T-helper 2 cell treated with Interferon-gamma antibody and Interleukin-4, amounts not matched to agents 5 μg/mL and 100 μg/mL, for 36 hours (primary cell): ENCODE data around the gene LPAR5.
"Not testable (repeated sequence)": the region's sequence is repeated elsewhere in the genome, so short reads cannot be mapped to it uniquely, and the experiment has no call there.

Experiments
- DNase-seq: peaks from one replicate; pipeline ENCODE4 v3.0.0; 2021; ENCODE audit warnings: low spot score
- H3K27ac Mint-ChIP-seq: one replicate; pipeline ENCODE4 v1.8.0; 2021; ENCODE audit warnings: mild to moderate bottlenecking, mixed read lengths
- H3K27me3 Mint-ChIP-seq: one replicate; pipeline ENCODE4 v1.8.0; 2021; ENCODE audit warnings: low read depth, mixed read lengths
- H3K36me3 Mint-ChIP-seq: one replicate; pipeline ENCODE4 v1.8.0; 2021; ENCODE audit warnings: low read depth, mixed read lengths
- H3K4me1 Mint-ChIP-seq: one replicate; pipeline ENCODE4 v1.8.0; 2021; ENCODE audit warnings: low read depth, mixed read lengths
- H3K4me3 Mint-ChIP-seq: one replicate; pipeline ENCODE4 v1.8.0; 2022; ENCODE audit warnings: mild to moderate bottlenecking, moderate library complexity, mixed read lengths
- H3K9me3 Mint-ChIP-seq: one replicate; pipeline ENCODE4 v1.8.0; 2021; ENCODE audit warnings: mixed read lengths

Gene LPAR5

GRCh38 chr12:6606331-6607131 lies 29.2 kb downstream of the LPAR5 start:
- Mint-ChIP-seq H3K4me3 (peak overlapping the region; percentile 86), H3K27ac (peak overlapping the region; percentile 67), H3K36me3 (peaks cover 37% of the 10 kb centered on the region), H3K9me3 (no peaks in the 10 kb centered on the region), H3K4me1 (peaks cover 42% of the 10 kb centered on the region), H3K27me3 (no peaks in the 10 kb centered on the region)
- DNase-seq, result peak; percentile 57

- H3K27me3 Mint-ChIP-seq, result no peaks in the 10 kb centered on the region
- H3K9me3 Mint-ChIP-seq, result no peaks in the 10 kb centered on the region
- H3K4me1 Mint-ChIP-seq, result peaks cover 36% of the 10 kb centered on the region
- H3K4me3 Mint-ChIP-seq, result peak overlapping the region; percentile 86
- H3K27ac Mint-ChIP-seq, result peak overlapping the region; percentile 67
- DNase-seq, result peak; percentile 46
- H3K36me3 Mint-ChIP-seq, result peaks cover 45% of the 10 kb centered on the region
Observed at GRCh38 chr12:6605421-6606330, 30.1 kb downstream of the LPAR5 start.

- Mint-ChIP-seq H3K36me3 (peaks cover 57% of the 10 kb centered on the region), H3K4me1 (peaks cover 34% of the 10 kb centered on the region)
Observed at GRCh38 chr12:6604259-6605029, 31.3 kb downstream of the LPAR5 start.

GRCh38 chr12:6603095-6603567 lies 32.6 kb downstream of the LPAR5 start:
- Mint-ChIP-seq H3K4me3 (peak overlapping the region; percentile 86), H3K36me3 (peaks cover 67% of the 10 kb centered on the region)
- no peak for DNase-seq

More at GRCh38 chr12:6604259-6605029, 31.3 kb downstream of the LPAR5 start:
- Mint-ChIP-seq H3K27me3 (no peaks in the 10 kb centered on the region), H3K27ac (peak overlapping the region; percentile 67), H3K9me3 (no peaks in the 10 kb centered on the region), H3K4me3 (peak overlapping the region; percentile 86)
- no peak for DNase-seq

GRCh38 chr12:6602526-6602925 lies 33.2 kb downstream of the LPAR5 start:
- Mint-ChIP-seq H3K36me3 (peaks cover 72% of the 10 kb centered on the region), H3K27ac (peak overlapping the region; percentile 83), H3K9me3 (no peaks in the 10 kb centered on the region), H3K27me3 (no peaks in the 10 kb centered on the region), H3K4me3 (peak overlapping the region; percentile 86), H3K4me1 (peaks cover 34% of the 10 kb centered on the region)
- DNase-seq, result no peak

More at GRCh38 chr12:6603095-6603567, 32.6 kb downstream of the LPAR5 start:
- H3K27ac Mint-ChIP-seq, result peak overlapping the region; percentile 83
- H3K27me3 Mint-ChIP-seq, result no peaks in the 10 kb centered on the region
- H3K9me3 Mint-ChIP-seq, result no peaks in the 10 kb centered on the region
- peaks cover 34% of the 10 kb centered on the region for H3K4me1 Mint-ChIP-seq

GRCh38 chr12:6595673-6596072 lies 40.1 kb downstream of the LPAR5 start:
- peaks cover 82% of the 10 kb centered on the region for H3K36me3 Mint-ChIP-seq
- DNase-seq, H3K4me1 Mint-ChIP-seq, H3K4me3 Mint-ChIP-seq, H3K27ac Mint-ChIP-seq, H3K9me3 Mint-ChIP-seq, H3K27me3 Mint-ChIP-seq: not testable (repeated sequence)

GRCh38 chr12:6592087-6592486 lies 43.7 kb downstream of the LPAR5 start:
- no peak overlapping the region for H3K4me3 Mint-ChIP-seq
- H3K36me3 Mint-ChIP-seq, result peaks cover 77% of the 10 kb centered on the region
- no peaks in the 10 kb centered on the region for H3K9me3 Mint-ChIP-seq
- peaks cover 6% of the 10 kb centered on the region for H3K4me1 Mint-ChIP-seq
- H3K27ac Mint-ChIP-seq, result no peak overlapping the region
- DNase-seq, result no peak
- no peaks in the 10 kb centered on the region for H3K27me3 Mint-ChIP-seq

- not testable (repeated sequence) for H3K27ac Mint-ChIP-seq, H3K4me3 Mint-ChIP-seq, H3K27me3 Mint-ChIP-seq, H3K4me1 Mint-ChIP-seq, H3K9me3 Mint-ChIP-seq, DNase-seq
- peaks cover 61% of the 10 kb centered on the region for H3K36me3 Mint-ChIP-seq
Observed at GRCh38 chr12:6586569-6586968, 49.2 kb downstream of the LPAR5 start.

- Mint-ChIP-seq H3K4me3 (no peak overlapping the region), H3K27me3 (no peaks in the 10 kb centered on the region), H3K9me3 (no peaks in the 10 kb centered on the region), H3K4me1 (no peaks in the 10 kb centered on the region), H3K27ac (no peak overlapping the region), H3K36me3 (peaks cover 65% of the 10 kb centered on the region)
- DNase-seq, result no peak
Observed at GRCh38 chr12:6584293-6584692, 51.5 kb downstream of the LPAR5 start.

GRCh38 chr12:6582959-6583358 lies 52.8 kb downstream of the LPAR5 start:
- Mint-ChIP-seq H3K36me3 (peaks cover 65% of the 10 kb centered on the region), H3K4me3 (no peak overlapping the region), H3K27me3 (no peaks in the 10 kb centered on the region), H3K9me3 (no peaks in the 10 kb centered on the region), H3K27ac (no peak overlapping the region), H3K4me1 (peaks cover 2% of the 10 kb centered on the region)
- DNase-seq, result no peak

GRCh38 chr12:6582196-6582595 lies 53.6 kb downstream of the LPAR5 start:
- H3K27ac Mint-ChIP-seq, result no peak overlapping the region
- no peaks in the 10 kb centered on the region for H3K9me3 Mint-ChIP-seq
- DNase-seq, result no peak
- H3K4me1 Mint-ChIP-seq, result peaks cover 6% of the 10 kb centered on the region
- H3K4me3 Mint-ChIP-seq, result no peak overlapping the region
- no peaks in the 10 kb centered on the region for H3K27me3 Mint-ChIP-seq
- H3K36me3 Mint-ChIP-seq, result peaks cover 65% of the 10 kb centered on the region

GRCh38 chr12:6575648-6576047 lies 60.1 kb downstream of the LPAR5 start:
- Mint-ChIP-seq H3K4me3 (no peak overlapping the region), H3K4me1 (peaks cover 20% of the 10 kb centered on the region), H3K9me3 (no peaks in the 10 kb centered on the region), H3K36me3 (peaks cover 66% of the 10 kb centered on the region), H3K27ac (peak overlapping the region; percentile 7), H3K27me3 (no peaks in the 10 kb centered on the region)
- DNase-seq, result no peak

GRCh38 chr12:6574576-6575295 lies 61.0 kb downstream of the LPAR5 start:
- Mint-ChIP-seq H3K36me3 (peaks cover 70% of the 10 kb centered on the region), H3K4me1 (peaks cover 24% of the 10 kb centered on the region), H3K9me3 (no peaks in the 10 kb centered on the region), H3K27ac (no peak overlapping the region), H3K27me3 (no peaks in the 10 kb centered on the region), H3K4me3 (no peak overlapping the region)
- DNase-seq, result no peak
